Measurements from ENCODE around the gene ADORA2B.
"Not testable (repeated sequence)": the region's sequence is repeated elsewhere in the genome, so short reads cannot be mapped to it uniquely, and the experiment has no call there.

Gene ADORA2B

DNA sequence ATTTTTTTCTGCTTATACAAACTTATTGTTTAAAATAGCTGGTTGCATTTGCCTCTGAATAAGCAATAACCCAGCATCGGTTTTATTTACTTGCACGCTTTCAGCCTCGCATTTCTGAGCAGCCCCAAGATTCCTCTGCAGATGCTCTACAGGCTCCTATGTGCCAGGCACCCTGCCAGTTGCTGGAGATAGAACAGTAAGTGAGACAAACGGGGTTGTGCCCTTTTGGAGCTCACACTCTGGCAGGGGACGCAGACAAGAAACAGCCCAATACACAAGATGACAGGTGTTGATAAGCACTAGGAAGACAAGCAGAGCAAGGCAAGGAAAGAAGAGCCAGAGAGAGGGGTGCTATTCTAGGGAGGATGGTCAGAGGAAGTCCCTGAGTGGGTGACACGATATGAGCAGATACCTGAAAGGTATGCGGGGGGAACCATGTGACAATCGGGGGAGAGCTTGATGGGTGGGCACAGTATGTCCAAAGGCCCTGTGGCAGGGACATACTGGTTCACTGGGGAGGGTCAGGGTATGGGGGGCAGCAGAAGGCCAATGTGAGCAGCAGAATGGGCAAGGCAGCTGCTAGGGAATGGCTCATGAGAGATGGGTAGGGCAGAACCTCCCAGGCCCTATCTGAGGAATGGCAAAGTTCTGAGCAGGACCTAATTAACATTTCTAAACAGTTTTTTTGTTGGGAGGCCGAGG lies 18.7 kb upstream of the ADORA2B start:
- DNase-seq: no peak

DNA sequence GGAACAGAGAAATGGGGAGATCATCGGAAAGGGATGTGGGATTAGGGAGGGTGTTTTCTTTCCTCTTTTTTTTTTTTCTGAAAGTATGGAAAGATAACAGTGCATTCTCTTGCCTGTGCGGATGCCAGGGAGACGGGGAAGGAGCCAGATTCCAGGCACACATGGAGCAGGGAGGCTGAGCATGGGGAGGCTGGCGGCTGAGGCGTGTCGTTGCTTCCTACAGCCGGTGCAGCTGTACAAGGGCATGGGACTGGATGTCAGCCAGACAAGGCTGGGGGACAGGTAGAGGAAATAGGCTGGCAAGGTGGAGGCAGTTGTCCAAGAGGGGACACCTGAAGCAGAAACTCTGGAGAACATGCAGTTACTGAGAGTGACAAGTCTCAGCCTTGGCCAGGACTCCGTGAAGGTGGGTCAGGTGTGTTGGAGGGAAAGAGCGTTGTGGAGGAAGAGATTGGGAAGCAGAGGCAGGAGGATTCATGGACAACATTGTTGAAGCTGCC lies 16.6 kb upstream of the ADORA2B start:
- DNase-seq: no peak

DNA sequence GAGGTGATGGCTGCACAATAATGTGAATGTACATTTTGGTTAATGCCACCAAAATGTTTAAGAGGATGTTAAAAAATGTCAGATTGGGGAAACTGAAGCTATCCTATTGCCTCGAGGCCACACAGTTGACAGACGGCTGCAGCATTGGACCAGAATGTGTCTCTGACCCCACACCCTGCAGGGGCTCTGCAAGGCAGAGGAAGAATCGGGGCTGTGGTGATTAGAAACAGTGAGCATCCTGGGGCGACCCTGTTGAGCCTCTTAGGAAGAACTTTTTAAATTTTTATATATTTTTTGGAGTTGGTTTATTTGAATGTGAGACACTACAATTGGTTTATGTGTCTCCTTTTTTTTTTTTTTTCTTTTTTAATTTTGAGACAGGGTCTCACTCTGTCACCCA lies 15.0 kb upstream of the ADORA2B start:
- DNase-seq: no peak

DNA sequence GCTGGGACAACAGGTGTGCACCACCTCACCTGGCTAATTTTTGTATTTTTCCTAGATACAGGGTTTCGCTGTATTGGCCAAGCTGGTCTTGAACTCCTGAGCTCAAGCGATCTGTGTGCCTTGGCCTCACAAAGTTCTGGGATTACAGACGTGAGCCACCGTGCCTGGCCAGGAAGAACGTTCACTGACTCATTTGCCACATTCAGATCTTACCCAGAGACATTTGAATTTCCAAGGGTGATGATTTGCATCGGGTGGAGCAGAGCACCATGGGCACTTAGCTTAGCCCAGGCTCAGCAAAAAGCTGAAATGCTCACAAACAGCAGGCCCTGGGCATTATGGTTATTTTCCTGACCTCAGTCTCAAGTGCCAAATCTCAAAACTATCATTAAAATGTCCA lies 14.5 kb upstream of the ADORA2B start:
- DNase-seq: no peak

DNA sequence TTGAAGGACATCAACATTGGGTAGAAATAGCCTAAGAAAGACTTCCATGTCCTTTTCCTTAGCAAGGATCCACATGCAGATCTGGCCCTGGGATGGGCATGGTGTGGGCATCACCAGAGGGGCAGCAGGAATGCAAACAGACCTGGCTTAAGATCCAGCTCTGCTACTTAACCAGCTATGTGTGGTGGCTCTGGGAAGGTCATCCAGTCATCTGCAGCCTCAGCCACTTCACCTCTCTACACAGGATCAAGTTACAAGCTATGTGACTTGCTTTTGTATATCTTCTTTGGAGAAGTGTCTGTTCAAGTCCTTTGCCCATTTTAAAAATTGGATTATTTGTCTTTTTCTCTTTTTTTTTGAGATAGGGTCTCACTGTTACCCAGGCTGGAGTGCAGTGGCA lies 13.5 kb upstream of the ADORA2B start:
- DNase-seq: no peak

DNA sequence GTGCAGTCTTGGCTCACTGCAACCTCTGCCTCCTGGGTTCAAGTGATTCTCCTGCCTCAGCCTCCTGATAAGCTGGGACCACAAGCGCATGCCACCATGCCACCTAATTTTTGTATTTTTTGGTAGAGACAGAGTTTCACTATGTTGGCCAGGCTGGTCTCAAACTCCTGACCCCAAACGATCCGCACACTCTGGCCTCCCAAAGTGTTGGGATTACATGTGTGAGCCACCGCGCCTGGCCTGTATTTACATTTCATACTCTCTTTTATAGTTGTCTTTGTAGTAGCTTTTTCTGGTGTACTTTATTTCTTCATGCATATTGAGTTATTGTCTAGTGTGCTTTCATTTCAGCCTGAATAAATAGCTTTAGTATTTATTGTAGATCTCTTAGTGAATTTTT lies 10.1 kb upstream of the ADORA2B start:
- no peak for DNase-seq

DNA sequence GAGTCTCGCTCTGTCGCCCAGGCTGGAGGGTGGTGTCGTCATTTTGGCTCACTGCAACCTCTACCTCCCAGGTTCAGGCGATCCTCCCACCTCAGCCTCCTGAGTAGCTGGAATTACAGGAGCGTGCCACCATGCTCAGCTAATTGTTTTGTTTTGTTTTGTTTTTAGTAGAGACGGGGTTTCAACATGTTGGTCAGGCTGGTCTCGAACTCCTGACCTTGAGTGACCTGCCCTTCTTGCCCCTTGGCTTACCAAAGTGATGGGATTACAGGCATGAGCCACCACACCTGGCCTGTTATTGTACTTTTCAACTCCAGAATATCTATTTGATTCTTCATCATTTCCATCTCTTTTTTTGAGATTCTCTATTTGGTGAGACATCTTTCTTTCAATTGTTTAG lies 9.0 kb upstream of the ADORA2B start:
- DNase-seq: no peak

DNA sequence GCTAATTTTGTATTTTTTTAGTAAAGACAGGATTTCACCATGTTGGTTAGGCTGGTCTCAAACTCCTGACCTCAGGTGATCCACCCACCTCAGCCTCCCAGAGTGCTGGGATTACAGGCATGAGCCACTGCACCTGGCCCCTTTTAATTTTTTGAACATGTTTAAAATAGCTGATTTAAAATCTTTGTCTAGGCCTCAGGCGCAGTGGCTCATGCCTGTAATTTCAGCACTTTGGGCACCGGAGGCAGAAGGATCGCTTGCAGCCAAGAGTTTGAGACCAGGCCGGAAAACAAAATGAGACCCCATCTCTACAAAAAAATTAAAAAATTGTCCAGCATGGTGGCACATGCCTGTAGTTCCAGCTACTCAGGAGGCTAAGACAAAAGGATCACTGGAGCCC lies 8.4 kb upstream of the ADORA2B start:
- not testable (repeated sequence) for DNase-seq

DNA sequence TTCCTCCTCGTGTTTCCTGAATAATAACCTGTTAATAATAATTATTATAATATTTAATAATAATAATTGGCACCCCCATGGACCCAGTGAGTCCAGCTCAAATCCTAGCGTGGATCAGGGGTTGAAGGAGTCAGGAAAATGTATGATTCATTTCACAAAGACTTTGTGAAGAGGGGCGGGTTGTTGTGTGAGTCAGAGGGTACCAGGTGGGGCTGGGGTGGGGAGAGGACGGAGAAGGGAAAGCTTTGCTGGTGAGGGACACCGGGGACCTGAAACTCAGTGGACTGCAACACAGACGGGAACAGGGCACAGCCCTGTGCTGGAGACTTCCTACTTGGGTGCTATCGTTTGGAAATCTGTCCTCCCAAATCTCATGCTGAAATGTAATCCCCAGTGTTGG lies 3.1 kb upstream of the ADORA2B start:
- peak; percentile 45 for DNase-seq

DNA sequence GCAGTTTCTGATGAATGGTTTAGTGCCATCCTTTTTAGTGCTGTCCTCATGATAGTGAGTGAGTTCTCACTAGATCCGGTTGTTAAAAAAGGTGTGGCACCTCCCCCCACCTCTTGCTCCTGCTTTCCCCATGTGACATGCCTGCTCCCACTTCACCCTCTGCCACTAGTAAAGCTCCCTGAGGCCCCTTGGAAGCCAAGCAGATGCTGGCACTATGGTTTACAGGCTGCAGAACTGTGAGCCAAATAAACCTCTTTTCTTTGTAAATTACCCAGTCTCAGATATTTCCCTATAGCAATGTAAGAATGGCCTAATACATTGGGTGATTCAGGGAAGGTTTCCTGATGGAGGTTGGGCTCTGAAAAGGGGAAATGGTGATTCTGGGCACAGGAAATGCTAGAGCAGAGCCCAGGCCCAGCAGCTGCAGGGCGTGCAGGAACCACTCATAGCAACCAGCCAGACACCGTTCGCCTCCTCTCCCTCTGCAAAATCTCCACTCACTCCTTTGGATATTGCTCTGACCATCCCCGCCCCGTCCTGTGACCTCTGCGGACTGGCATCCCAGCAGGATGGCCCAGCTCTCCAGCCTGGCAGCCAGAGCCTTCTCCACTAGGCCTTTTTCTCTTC lies 2.6 kb upstream of the ADORA2B start:
- no peak for DNase-seq

DNA sequence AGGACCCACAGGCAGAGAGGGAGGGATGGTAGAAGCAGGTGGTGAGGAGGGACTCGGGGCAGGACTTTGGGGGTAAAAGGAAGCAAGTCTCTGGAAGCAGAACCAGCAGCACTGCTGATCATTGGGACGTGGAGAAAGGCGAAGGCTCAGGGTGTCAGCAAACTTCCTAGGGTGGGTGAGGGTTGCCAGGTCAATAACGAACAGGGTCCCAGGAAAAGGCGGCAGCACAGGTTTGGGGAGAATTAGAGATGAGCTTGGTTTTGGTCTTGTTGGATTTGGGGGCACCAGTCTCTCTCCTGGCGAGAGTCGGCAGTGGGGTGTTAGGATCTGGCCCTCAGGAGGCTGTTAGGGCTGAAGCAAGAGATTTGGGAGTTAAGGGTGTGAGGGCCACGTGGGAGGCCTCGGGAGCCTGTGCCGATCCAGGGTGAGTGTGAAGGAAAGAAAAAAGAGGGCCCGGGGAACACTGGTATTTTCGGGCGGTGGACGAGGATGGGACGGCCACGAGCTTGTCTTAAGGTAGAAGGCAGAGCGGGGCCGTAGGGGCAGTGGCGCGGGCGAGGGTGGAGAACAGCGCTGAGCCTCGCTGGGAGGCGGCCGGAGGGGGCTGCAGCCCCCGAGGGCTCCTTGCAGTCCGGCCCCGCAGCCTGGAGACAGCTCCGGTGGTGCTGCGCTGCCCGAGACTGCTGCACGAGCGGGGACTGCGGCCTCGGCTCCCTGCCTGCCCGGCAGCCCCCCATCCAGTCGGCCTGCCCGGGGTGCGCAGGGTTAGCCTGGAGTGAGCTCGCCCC lies 765 bp upstream of the ADORA2B start:
- no peak for DNase-seq

DNA sequence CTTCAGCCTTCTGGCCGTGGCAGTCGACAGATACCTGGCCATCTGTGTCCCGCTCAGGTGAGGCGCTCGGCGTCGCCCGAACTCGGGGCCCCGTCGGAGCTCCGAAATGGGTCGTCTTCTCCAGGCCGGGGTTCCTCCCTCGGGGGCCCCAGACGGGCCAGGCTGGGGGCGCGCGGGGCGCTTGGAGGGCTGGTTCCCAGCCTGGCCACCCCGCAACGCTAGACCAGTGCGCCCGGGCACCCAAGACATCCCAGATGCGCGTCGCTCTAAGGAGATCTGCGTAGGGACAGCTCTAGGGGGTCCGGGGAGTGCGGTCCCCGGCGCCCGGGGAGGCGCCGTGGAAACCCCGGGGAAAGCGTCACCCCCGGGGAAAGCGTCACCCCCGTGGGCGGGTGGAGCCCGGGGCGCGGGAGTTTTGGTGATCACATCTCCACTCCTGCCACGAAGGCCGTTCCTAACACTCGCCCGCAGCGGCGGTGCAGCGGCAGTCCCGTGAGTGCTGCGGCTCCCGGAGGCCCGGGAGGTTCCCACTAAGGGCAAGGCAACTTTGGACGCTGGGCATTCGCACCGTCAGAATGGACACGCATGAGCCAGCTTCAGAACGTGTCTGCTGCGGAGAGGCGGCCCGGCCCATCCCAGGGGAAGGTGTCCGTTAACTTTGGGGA lies 729 bp downstream of the ADORA2B start:
- no peak for DNase-seq

DNA sequence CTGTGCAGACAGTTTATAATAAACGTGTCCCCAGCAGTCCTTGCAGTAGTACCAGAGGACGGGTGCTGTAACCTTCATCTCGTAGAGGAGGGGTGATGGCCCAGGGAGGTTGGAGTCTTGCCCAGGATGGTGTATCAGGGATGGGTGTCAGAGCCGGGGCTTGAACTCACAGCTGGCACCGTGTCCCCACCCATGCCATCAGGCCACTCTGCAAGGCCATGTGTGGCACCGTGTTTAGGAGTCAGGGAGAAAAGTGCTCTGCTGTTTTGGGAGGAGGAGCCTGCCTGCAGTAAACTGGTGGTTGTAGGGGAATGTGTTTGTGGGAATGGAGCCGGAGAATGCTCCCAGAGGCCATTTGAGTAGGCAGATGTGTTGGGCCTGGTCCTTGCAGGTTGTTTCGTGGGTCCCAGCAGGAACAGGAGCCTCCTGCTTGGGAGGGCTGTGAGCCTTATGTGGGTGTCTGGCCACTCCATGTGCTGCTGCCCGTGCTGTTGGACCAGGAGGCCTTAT lies 1.7 kb downstream of the ADORA2B start:
- DNase-seq: no peak

DNA sequence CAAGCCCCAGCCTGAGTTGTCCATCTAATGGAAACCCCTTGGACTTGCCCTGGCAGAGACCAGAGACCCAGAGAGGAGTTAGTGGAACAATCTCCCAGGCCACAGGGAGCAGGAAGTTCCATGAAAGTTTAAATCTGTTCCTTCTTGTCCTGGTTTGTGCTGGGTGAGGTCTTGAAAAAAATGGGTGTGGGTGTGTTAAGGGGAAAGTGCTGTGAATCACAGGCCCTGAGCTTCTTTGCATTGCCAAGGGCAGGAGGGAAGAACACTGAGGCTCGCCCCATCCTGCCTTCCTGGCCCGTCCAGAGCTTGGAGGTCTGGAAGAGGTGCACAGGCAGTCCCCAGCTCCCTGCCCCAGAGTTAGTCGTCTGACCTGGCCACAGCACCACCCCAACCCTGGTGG lies 2.3 kb downstream of the ADORA2B start:
- no peak for DNase-seq

DNA sequence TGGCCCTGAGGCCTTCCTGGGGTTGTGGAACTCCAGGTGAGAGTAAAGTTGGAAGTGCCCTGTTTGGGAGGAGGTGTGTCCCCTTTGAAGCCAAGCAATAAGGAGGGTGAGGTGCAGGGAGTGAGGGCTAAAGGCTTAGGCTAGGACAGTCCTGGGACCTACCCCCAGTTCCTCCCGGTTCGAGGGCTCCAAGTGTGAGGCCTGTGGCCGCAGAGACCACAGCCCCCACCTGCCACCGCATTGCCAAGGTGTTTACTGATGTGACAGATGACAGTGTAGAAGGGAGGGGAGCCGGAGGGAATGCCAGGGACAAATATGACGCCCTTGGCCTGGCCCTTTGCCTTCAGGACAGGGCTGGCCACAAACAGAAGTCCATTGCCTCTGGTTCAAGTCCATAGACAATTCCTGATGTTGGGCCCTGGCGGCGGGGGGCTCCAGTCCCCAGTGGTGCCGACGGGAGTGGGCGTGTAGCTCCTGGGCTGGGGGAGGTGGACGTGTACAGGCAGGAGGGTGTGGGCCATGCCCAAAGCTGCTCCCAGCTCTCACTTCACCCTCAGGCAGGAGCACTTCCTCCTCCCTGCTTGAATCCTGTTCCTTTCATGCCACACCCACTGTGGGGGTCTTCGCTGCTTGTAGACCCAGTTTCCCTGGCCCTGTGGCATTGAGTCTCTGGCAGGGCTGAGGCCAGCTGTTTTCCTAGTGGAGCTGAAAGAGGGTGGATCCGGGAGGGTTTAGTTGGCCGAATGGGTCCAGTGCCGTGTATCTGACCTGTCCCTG lies 3.2 kb downstream of the ADORA2B start:
- no peak for DNase-seq

DNA sequence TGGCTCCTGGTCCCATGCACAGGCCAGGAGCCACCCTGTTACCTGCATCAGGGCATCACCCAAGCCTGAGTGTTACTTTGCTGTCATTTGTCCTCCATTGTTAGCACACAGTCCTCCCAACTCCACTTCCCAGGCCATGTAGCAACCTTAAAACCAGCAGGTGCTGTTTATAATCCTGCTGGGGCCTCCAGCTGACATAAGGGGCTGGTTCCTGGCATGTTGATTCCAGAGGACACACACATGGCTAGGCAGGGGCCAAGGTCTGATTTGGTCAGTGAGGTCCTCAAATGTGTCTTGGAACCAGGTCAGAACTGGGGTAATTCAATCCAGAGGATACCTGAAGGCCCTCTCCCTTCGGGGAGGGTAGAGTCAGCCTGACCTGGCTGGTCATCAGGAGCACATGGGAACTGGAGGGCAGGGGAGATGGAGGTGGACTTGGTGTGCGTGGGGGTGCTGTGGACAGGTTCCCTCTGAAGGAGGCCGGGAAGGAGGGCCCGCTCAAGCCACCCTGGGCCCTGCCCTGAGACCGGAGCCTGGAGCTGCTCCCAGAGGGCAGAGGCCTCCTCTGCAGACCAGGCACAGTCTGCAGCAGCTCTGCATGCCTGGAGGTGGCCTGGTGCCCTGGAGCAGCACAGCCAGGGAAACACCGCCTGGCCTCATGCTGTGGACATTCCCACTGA lies 6.6 kb downstream of the ADORA2B start:
- DNase-seq: no peak

DNA sequence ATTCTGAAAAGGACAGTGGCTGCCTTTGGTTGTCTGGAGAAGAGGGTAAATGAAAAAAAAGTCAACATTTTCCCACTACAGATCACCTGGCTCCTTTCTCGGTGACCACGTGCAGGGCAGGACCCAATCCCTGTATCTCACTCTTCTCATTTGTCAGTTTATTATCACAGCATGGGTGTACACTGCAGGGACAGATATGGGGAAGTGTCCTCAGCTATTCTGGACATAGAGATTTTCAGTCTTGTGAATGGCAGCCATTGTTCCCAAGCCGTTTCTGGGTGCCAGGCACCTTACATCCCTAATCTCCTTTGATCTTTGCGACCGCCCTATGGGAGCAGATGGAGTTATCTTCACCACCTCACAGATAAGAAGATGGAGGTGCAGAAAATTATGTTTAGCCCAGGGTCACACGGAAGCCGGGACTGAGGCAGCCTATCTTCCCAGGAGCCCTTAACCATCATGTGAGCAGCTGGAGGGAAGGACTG lies 7.2 kb downstream of the ADORA2B start:
- no peak for DNase-seq

DNA sequence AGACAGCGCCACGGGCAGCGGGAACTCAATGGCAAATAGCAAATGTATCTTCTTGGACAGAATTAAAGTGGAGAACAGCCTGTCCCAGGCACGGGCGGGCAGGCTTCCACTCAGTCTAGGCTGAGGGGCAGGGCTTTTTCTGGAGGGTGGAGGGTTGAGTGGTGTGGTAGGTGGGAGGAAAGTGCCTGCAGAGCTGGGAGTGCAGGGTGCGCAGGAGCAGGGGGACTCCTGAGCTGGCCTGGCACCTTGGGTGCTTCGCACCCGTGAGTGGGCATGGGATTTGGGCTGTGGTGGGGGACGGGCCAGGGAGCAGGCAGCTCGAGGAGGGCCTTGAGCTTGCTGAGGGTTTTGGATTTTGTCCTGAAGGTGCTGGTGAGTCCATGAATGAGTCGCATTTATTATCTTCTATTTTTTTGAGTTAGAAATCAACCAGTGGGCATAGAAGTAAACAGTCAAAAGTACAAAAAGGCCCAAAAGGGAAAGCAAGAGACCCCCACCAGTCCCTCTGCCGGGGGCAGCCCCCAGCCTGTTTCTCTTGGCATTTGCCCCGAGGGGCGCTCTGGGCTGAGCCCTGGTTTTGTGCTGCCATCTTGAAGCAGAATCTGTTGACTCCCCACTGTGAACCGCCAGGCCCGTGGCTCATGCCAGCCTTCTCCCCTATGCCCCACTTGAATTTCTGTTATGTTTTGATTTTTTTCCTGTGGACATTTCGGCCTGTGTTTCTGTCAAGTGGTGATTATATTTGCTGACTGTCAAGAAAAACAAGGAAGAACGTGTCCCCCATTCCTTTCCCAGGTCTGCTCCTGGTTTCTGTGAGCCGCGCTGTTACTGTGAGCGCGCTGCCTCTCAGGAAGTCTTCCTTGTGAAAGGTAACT lies 8.2 kb downstream of the ADORA2B start:
- DNase-seq: no peak

DNA sequence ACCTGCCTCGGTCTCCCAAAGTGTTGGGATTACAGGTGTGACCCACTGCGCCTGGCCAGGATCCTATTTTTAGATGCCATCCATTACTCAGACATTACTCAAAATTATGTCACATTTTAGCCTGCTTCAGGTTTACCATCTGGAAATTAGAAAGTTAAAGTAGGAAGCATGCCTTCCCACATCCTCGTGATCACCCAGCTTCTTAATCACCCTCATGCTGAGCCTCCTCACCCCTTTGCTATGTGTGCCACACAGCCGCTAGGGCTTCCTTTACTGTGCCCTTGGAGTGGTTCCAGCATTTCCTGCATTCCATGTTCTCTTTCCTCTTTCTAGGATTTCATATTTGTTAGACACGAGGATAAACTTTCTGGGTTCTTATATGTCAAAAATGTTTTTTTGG lies 9.3 kb downstream of the ADORA2B start:
- peak; percentile 95 for DNase-seq

DNA sequence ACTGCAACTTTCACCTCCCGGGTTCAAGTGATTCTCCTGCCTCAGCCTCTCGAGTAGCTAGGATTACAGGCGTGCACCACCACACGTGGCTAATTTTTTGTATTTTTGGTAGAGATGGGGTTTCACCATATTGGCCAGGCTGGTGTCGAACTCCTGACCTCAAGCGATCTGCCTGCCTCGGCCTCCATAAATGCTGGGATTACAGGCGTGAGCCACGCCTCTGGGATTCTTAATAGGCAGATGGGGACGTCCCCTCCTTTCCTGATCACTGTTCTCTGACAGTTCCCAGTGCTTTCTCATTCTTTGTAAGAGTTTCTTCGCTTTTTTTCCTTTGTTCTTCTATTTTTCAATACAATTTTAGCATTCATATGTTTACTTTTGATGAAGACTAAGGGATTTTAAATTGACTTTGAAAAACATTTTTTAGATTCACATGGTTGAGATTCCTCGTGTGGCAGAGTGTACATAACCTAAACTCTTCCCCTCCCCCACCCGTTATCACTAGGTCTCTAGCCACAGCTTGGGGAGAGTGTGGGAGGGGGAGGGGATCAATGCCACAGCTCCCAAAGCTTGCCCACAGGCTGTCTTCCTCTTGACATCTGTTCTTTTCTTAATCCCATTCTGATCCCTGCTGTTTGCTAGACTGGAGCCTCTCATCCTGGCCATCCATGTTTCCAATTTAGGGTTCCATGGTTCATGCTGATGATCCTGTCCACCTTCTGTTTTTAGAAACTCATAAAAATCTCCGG lies 11.0 kb downstream of the ADORA2B start:
- no peak for DNase-seq

Measured in NCI-H226 (cell line).